OCI-M1 (cell line): Measurements from ENCODE around the gene CBLC.

ENCODE experiments used
- DNase-seq: peaks from one replicate; lab custom pipeline; 2025; lab: John Stamatoyannopoulos, UW

The CBLC gene

DNA sequence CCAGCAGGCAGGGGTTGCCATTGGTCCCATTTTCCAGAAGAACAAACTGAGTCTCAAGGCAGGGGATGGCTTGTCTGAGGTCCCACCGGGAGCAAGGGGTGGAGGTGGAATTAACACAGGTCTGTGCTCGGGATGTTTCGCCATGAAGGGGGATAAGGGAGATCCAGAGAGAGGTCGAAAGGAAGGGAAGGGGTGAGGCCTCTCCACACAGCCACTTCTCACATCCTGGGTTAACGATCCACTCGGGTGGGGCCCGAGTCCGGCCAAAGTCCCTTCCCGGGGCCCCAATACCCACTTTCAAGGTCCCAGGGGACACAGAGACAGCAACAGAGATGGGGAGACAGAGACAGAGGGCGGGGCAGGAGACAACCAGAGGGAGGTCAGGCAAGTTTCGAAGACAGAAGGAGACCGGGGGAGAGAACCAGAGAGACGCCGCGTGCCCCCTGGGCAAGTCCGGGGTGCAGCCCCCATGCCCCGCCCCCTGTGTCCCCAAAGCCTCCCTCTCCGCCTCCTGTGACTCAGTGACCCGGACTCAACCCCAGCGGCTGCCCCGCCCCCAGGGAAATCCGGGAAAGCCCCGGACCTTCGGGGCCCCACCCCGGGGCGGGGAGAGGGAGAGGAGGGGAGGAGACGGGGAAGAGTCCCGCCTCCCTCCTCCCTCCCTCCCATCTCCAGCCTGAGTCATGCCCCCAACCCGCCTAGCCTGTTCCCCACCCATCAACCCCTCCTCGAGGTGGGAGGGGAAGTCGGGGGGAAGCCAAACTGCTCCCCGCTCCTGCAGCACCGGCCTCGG is 30.5 kb upstream of the CBLC start:
- DNase-seq = peak; percentile 93

DNA sequence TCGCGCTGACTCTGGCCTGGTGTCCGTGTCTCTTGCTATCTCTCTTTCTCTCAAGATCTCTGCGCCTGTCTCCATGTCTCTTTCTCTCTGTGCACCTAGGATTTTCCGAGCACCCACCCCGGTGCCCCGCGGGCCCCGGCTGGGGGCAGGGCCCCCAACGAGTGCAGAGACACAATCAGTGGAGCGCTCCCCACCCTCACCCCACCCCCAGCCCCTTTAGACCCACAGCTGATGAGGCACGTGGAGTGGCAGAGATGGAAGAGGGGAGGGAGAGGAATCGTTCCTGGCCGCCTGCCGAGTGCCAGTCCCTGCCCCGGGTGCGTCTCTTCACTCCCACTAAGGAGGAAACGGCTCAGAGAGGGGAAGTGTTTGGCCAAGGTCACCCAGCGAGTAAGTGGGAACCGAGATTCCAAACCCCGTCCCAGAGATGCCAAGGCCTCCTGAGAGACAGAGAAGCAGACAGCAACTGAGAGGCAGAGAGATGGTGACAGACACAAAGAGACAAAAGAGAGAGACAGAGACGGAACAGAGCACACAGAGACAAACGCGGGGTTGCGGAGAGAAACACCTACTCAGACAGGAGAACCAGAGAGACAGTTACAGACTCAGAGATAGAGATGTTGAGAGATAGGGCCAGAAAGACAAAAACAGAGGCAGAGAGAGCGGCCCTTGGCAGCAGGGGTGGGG is 29.8 kb upstream of the CBLC start:
- peak; percentile 79 for DNase-seq

DNA sequence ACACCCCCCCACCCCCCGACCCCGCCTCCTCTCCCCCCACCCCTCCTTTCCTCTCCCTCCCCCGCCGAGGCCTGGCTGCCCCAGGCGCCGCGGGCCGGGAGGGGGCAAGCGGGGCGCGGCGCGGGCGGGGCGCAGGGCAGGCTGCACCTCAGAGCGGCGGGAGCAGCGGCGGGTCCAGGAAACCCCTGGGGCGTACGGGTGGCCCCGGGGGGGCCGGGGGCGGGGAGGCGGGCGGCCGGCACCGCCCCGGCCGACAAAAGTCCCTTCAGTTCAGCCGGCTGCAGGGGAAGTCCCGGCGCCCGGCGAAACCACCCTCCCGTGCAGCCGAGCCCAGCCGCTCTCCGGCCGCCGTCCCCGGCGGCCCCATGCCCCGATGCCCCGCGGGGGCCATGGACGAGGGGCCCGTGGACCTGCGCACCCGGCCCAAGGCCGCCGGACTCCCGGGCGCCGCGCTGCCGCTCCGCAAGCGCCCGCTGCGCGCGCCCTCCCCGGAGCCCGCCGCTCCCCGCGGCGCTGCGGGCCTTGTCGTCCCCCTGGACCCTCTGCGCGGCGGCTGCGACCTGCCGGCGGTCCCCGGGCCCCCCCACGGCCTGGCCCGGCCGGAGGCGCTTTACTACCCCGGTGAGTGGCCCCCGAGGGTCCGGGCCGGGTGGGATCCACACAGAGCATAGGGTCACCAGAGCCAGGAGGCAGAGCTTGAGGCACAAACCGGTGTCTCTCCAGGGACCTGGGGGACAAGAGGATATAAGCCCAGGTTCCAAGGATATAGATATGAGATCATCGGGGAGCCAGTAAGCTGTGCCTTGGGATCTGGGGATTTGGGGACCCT is 29.1 kb upstream of the CBLC start, which contains the start of gene BCL3:
BCL3 (plus strand) TSS at position 283 of the 829 bp plus-strand sequence; CDS start at position 366, 83 bp downstream.
- no peak for DNase-seq

DNA sequence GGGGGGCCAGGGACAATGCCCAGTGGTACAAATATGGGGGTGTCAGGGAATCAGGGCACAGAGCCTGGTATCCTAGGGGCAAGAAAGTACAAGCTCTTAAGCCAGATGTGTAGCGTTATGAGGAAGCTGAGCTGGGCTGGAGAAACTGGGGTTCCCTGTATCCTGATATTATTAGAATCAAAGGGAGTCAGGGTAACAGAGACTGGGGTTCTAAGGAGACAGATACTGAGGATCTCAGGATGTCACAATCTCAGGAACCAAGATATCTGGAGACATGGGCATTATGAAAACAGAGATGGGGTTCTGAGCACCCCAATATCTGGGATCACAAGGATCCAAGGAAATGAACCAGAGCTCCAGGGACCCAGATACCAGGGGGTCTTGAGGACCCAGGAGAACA is 28.4 kb upstream of the CBLC start:
- no peak for DNase-seq

DNA sequence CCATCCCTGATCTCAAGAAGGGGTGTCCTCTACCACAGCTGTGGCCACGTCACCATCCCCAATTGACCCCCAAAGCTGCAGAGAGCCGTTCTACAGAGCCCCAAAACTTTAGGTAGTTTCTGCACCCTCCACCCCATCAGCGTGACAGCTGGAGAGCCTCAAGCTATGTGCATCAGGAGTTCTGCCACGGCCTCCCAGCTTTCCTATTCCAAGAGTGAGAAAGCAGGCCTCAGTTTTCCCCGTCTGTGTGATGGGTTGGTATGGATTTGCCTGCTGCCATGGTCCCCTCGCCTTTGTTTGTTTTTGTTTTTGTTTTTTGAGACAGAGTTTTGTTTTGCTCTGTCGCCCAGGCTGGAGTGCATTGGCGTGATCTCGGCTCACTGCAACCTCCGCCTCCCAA is 27.7 kb upstream of the CBLC start:
- no peak for DNase-seq

DNA sequence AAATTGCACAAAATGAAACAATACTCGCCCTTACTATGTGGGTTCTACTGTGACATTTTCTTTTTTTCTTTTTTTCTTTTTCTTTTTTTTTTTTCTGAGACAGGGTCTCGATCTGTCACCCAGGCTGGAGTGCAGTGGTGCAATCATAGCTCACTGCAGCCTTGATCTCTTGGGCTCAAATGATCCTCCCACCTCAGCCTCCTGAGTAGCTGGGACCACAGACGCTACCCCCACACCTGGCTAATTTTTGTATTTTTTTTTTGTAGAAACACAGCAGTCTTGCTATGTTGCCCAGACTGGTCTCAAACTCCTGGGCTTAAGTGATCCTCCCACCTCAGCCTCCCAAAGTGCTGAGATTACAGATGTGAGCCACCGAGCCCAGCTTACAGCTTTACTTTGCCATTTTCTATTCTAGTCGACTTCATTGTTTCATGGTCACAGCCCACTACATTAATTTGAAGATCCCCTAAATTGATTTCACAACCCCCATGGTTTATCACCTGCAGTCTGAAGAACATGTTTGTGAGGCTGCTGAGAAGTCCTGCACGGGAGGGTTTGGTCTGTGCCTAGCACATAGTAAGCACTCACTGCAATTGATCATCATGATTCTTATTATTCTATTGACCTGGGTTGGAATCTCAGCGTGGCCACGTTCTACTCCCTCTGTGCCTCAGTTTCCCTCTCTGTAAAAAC is 25.4 kb upstream of the CBLC start:
- DNase-seq = no peak

DNA sequence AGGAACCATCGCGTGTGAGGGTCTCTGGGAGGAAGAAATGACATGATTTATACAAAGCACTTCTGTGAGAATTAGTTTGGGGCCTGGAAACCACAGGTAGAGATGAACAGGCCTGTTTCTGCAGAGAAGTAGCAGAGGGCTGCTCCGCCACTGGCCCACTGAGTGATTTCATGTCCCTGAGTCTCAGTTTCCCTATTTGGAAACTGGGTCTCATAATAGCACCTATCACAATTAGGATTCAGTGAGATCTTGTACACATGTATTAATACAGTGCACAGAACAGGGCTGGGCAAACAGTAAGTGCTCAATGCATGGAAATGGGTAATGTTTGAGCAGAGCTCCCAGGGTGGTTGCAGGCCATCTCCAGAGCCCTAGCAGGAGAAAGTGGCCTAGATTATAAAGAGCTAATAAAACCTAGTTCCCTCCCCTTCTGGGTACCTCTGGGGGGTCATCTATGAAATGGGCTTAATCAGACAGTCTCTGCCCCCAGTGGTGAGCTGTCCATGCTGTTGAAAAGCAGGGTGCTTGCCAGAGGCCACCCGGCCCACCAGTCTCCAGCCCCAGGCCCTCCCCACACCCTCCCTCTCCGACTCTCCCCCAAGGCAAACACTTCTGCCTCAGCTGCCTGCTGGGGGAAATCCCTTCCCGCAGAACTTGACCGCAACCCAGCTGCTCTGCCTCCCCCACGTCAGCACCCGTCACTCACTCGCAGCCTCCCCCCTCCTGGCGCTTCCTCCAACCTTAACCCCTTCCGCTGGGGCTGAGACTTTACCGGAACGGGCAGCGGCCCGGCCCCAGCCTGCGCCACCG is 24.7 kb upstream of the CBLC start:
- peak; percentile 99 for DNase-seq

DNA sequence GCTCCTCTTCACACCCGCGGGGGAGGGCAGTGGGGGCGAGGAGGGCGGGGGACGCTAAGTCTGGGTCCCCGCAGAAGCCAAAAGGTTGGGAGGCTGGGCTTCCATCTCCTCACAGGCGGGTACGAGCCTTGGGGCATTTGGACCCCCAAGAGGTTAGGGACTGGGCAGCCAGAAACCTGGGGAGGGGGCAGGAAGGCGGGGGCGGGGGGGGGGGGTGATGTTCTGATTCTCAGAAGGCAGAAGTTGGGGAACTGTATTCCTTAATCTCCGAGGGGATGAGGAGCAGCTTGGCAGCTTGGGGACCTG is 24.1 kb upstream of the CBLC start:
- DNase-seq = no peak

DNA sequence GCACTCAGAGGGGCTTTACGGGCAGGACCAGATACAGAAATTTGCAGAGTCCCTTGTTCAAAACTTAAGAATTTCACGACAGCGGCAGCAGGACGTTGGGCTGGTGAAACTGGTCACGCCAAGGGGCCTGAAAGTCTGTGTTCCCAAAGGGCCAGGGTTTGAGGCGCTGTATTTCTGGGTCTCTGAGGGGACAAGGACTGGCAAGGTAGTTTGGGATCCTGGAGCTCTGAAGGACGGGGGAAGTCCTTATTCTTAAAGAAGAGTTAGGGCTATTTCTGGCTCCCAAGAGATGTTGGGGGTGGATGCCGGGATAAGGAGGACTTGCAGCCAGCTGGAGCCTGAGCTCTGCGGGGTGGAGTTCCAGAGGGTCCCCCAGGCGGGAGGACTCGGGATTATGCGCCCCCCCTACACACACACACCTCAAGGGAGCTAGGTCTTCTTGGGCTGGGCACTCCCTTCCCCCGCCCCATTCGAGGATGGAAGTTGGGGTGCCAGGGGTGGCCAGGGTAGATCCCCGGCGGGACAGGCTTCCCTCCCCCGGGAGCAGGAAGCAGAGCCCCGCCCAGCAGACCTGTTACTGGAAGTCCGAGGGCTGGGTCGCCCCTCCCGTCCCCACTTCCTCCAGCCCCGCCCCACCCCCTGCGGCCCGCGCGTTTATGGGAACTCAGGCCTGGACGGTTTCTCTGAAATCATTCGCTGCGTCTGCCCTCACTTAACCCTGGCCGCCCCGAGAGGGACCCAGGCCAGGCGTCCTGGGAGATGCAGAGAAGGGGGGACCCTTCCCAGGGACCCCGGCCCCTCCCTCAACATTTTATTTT is 23.5 kb upstream of the CBLC start:
- DNase-seq = peak; percentile 94

DNA sequence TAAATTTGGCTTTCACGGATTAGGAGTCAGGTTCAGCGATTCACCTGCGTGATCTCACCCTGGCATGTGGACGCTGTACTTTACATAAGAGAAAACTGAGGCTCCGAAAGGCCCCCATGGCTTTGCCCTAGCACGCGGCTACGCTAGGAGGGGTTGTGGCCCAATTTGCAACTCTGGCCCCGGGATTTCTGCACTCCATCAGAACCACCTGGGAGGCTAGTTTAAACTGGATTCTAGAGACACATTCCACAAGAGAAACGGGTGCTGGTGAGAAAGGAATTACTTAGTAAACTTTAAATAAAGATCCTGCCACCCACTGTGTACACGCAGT is 23.0 kb upstream of the CBLC start:
- DNase-seq = no peak

DNA sequence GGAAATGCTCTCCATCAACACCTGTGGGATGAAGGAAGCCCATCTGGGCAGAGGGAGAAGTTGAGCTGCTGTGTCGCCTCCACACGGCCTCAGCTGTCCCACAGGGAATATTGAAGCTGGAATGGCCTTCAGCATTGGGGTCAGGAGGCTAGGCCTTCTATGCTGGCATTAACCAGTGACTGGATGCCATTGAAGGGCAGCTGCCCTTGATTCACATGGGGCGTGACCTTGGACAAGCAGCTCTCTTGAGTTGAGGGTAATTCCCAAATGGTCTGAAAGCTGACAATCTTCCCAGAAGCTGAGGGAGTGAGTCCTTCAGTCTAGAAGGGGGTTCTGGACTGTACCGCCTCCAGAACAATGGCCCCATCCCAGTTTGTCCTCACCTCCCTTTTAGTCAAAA is 22.5 kb upstream of the CBLC start:
- no peak for DNase-seq

DNA sequence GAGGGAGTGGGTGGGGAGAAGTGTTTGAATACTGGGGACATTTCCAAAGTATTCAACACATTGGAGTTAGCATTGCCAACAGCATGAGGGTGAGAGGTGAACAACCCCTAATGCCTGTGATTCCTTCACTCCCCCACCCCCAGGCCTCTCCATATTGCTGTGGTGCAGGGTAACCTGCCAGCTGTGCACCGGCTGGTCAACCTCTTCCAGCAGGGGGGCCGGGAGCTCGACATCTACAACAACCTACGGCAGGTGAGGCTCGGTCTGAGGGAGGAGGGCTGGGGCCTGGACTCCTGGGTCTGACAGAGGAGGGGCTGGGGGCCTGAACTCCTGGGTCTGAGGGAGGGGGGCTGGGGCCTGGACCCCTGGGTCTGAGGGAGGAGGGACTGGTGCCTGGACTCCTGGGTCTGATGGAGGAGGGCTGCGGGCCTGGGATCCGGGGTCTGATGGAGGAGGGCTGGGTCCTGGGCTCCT is 21.6 kb upstream of the CBLC start:
- DNase-seq = no peak

DNA sequence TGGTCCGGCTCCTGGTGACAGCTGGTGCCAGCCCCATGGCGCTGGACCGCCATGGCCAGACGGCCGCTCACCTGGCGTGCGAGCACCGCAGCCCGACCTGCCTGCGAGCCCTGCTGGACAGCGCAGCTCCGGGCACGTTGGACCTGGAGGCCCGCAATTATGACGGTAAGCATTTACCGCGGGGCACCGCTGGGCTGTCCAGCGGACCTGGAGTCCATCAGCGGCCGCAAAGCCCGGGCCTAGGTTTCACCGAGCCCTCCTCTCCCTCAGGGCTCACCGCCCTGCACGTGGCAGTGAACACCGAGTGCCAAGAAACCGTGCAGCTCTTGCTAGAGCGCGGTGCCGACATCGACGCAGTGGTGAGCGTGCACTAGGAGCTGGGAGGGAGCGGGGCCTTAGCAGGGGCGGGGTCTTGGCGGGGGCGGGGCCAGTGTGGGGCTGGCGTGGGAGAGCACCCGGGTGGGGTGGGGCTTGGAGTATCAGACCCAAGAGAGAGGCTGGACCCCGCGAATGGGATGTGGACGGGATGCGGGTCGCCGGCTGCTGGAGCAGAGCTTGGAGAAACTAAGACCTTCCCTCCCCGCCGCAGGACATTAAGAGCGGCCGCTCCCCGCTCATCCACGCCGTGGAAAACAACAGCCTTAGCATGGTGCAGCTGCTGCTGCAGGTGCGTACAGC is 20.5 kb upstream of the CBLC start:
- no peak for DNase-seq

DNA sequence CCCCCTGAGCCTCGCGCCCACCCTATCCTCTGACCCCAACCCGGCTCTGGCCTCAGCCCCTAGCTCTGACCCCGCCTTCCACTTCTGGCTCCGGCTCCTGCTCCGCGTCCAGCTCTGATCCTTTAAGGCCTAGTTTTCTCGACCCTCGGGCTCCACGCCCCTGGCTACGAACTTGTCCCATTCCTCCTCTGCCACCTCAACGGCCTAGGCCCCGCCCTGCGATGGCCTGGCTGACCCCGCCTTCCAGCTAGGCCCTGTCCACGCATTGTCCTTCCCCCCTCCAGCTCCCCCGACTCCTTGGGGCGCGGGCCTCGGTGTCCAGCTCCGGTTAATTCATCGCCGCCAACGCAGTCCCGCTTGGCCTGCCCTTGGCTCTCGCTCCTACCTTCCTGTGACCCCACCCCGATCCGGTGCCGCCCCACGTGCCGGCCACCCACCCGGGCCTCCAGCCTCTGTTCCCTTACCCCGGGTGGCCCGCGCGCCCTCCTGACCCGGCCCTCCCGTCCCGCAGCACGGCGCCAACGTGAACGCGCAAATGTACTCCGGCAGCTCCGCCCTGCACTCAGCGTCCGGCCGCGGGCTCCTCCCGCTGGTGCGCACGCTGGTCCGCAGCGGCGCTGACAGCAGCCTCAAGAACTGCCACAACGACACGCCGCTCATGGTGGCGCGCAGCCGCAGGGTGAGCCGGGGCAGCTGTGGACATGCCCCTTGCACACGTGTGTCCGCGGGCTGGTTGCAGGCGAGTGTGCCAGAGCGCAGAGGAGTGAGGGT is 19.8 kb upstream of the CBLC start:
- no peak for DNase-seq

DNA sequence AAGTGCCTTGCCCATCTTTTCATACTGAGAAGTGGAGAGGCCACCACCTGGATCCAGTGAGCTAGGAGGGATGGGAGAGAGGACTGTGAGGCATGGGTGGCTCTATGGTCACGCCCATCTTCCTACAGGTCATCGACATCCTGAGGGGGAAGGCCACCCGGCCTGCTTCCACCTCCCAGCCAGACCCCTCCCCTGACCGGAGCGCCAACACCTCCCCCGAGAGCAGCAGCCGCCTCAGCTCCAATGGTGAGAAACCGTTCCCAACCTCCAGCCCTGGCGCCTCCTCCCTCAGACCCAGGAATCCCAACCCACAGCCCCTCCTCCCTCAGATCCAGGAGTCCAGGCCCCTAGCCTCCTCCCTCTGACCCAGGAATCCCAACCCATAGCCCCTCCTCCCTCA is 19.1 kb upstream of the CBLC start:
- no peak for DNase-seq

DNA sequence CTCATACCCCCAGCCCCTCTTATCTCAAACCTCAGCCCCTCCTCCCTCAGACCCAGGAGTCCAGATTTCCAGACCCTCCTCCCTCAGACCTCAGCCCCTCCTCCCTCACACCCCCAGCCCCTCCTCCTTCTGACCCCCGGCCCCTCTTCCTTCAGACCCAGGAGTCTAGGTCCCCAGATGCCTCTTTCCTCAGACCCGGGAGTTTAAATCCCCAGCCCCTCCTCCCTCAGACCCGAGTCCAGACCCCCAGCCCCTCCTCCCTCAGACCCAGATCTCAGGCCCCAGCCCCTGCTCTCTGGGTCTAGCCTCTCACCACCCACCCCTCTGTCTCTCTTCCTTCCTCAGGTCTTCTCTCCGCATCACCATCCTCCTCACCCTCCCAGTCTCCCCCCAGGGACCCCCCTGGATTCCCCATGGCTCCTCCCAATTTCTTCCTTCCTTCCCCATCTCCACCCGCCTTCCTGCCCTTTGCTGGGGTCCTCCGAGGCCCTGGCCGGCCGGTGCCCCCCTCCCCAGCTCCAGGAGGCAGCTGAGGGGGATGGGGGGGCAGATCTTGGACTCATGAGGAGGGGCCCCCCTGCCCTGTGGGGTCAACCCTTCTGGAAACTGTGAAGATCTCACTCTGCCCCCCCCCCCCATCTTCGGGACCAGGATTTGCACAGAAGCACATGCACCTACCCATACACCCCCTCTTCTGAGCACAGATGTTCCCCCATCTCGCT is 18.4 kb upstream of the CBLC start:
- DNase-seq = no peak

DNA sequence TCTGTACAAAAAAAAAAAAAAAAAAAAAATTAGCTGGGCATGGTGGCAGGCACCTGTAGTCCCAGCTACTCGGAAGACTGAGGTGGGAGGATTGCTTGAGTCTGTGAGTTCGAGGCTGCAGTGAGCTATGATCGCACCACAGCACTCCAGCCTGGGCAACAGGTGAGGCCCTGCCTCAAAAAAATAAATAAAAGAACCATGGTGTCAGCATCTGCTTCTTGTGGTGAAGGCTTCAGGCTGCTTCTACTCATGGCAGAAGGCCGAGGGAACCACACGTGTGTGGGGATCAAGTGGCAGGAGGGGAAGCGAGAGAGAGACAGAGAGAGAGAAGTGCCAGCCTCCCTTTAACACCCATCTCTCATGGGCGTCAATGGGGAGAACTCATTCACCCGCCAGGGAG is 15.7 kb upstream of the CBLC start:
- DNase-seq = no peak
